ACHN (cell line): Measurements from ENCODE around the gene ILK.

ENCODE experiments used
- DNase-seq: peaks from one replicate; pipeline ENCODE4 v3.0.0-alpha.2; 2015
- in situ Hi-C: cut with HindIII; loops from 2 replicates; pipeline ENCODE4 v1.10.0; 2017; ENCODE audit warnings: low sequenced_read_pairs, low pct_ligation_motif_present, low pct_unique_long_range_greater_than_20kb

The ILK gene

GRCh38 chr11:6570691-6571427 lies 32.7 kb upstream of the ILK start:
- in situ Hi-C loops, result no loop called here
- no peak for DNase-seq

GRCh38 chr11:6571434-6572008 lies 32.1 kb upstream of the ILK start:
- in situ Hi-C loops, result no loop called here
- no peak for DNase-seq

DNA sequence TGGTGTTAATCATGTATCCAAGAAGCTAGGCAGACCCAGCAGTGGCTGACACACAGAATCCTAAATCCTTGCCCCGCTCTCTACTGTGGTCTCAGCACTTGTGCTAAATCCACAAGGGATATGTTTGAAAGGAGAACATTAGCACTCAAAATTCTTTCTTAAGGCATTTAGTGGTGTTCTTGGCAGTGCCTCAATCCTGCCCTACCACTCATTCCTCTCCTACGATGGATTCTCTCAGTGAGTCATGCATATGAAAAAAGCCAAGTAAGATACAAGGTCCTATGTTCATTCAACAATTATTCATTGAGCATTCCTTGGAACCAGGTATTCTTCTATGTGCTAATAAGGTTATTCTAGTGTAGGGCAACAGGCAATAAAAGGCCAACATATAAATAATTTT lies 31.4 kb upstream of the ILK start:
- no peak for DNase-seq
- in situ Hi-C loops, result no loop called here

DNA sequence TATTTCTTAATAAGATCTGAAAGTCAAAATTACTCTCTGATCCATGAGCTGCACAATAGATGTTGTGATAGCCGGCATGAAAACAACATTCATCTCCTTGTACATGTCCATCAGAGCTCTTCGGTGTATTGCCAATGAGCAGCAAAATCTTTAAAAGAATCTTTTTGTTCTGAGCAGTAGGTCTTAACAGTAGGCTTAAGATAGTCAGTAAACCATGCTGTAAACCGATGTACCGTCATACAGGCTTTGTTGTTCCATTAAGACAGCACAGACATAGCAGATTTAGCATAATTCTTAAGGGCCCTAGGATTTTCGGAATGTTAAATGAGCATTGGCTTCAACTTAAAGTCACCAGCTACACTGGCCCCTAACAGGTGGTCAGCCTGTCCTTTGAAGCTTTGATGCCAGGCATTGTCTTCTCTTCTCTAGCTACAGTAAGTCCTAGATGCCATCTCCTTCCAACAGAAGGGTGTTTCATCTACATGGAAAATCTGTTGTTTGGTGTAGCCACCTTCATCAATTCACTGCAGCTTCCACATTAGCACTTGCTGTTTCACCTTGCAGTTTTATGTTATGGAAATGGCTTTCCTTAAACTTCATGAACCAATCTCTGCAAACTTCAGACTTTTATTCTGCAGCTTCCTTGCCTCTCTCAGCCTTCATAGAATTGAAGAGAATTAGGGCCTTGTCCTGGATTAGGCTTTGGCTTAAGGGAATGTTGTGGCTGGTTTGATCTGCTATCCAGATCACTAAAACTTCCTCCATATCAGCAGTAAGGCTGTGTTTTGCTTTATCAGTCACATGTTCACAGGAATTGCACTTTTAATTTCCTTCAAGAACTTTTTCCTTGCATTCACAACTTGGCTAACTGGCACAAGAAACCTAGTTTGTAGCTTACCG lies 28.5 kb upstream of the ILK start:
- no peak for DNase-seq
- in situ Hi-C loops, result no loop called here

DNA sequence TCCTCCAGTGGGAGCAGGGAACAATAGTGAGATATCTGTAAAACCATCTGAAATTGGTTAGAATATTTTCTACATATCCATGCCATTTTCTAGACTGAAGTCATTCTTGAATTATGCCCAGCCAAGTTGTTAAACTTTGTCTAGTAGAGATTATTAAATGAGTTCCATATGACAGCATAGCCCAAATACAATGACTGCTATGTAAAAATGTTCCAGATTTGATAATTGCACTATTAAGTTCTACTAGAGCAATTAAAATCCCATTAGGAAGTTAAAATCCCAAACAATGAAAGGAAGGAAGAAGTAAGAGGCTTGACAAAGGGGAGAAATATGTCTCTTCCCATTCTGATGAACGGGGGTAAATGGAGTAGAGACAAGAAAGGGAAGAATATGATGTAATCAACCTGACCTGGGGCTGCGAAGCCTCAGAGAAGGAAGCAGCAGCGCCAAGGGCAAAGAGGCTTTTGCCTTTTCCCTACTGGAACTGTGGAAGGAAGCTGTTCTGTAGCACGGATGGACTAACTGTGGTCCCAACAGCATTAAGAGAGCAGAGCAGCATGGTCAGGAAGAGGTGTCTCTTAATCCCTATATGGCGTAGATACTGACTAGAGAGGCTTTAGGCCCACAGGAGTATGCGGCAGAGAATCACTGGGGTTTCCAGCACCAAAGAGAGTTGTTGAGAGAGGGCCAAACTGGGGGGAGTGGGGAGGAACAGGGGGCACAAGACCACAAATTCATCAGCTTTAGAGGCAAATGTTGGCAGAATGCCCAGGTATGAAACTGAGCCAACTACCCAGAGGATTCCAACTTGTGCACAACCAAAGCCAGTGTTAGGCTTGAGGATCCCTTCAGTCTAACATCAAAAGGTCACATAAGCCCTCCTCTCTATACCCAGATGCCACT lies 26.9 kb upstream of the ILK start:
- in situ Hi-C loops, result no loop called here
- DNase-seq, result peak; percentile 19

DNA sequence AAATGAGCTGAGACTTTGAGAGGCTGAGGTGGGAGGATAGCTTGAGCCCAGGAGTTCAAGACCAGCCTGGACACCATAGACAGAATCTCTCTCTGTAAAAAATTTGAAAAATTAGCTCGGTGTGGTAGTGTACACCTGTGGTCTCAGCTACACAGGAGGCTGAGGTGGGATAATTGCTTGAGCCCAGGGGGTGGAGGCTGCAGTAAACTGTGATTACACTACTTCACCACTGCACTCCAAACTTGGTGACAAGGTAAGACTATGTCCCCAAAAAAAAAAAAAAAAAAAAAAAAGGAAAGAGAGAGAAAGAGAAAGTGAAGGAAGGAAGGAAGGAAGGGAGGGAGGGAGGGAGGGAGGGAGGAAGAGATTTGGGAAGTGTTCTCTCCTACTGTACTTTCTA lies 25.4 kb upstream of the ILK start:
- DNase-seq, result no peak
- in situ Hi-C loops, result no loop called here

DNA sequence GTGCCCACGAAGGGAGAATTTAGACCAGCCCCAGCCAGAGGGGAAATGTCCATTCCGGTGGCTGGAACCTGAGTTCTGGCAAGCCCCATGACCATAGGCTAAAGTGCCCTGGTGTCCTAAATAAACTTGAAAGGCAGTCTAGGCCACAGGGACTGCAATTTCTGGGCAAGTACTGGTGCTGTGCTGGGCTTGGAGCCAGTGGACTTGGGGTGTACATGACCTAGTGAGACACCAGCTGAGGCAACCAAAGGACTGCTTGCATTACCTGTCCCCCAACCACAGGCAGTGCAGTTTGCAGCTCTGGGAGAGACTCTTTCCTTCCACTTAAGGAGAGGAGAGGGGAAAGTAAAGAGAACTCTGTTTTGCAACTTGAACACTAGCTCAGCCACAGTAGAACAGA lies 23.9 kb upstream of the ILK start:
- DNase-seq, result no peak

DNA sequence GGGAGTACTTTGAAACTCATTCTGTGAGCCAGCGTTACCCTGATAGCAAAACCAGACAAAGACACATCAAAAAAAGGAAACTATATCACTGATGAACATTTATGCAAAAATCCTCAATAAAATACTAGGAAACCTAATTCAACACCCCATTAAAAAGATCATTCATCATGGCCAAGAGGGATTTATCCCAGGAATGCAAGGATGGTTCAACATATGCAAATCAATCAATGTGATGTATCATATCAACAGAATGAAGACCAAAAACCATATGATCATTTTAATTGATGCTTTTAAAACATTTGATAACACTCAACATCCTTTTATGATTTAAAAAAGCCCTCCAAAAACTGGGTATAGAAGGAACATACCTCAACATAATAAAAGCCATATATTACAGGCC lies 20.0 kb upstream of the ILK start:
- in situ Hi-C loops, result no loop called here
- DNase-seq, result no peak

More for the DNA sequence above, 23.9 kb upstream of the ILK start:
- in situ Hi-C loops, result no loop called here

DNA sequence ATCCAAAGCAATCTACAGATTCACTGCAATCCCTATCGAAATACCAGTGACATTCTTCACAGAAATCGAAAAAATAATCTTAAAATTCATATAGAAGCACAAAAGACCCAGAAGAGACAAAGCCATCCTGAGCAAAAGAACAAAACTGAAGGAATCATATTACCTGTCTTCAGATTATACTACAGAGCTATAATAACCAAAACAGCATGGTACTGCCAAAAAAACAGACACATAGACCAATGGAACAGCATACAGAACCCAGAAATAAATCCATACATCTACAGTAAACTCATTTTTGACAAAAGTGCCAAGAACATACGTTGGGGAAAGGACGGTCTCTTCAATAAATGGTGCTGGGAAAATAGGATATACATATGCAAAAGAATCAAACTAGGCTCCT lies 19.0 kb upstream of the ILK start:
- in situ Hi-C loops, result no loop called here
- no peak for DNase-seq

DNA sequence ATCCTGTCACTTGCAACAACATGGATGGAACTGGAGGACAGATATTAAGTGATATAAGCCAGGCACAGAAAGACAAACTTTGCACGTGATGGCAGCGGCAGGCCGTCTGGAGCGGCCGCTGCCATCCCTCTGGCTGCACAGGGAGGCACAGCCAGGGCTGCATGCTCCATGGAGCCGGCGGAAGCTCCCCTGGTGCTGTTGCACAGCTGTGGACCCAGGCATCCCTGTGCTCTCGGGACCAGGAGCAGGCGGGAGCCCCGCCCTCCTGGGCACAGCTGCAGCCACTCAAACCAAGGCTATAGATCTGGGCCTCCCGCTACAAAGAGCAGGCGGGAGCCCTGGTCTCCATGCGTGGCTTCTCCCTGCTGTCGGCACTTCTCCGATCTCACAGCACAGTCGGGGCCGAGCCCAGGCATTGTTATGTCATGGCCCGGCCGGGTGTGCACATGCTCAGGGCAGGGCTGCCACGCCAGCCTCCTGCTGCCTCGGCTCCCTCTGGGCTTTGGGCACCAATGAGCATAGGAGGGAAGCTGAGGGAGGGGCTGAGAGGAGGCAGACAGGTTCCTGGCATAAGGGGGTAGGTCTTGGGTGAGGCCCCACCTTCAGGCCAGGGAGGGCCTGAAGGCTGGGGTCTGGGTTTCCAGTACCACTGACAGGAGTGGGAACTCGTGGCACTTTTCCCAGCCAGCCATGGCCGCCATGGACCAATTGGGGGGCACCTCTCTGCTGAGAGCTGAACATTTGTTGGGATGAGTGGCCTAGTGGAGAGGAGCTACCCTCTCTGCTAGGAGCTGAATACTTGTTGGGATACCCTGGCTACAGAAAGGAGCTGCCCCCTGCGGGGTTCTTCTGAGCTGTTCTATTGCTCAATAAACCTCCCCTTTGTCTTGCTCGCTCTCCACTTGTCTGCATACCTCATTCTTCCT lies 16.9 kb upstream of the ILK start:
- in situ Hi-C loops, result no loop called here

GRCh38 chr11:6587360-6587953 lies 16.1 kb upstream of the ILK start:
- in situ Hi-C loops, result no loop called here
- no peak for DNase-seq

More for the DNA sequence above, 16.9 kb upstream of the ILK start:
- no peak for DNase-seq

GRCh38 chr11:6588018-6588417 lies 15.6 kb upstream of the ILK start:
- no peak for DNase-seq
- in situ Hi-C loops, result no loop called here

- in situ Hi-C loops, result no loop called here
- DNase-seq, result no peak
Observed at GRCh38 chr11:6594142-6594768, 9.3 kb upstream of the ILK start.

- in situ Hi-C loops, result no loop called here
- DNase-seq, result no peak
Observed at GRCh38 chr11:6596239-6596877, 7.2 kb upstream of the ILK start.

GRCh38 chr11:6598555-6598954 lies 5.0 kb upstream of the ILK start:
- DNase-seq, result no peak
- in situ Hi-C loops, result no loop called here

GRCh38 chr11:6599449-6599848 lies 4.1 kb upstream of the ILK start:
- in situ Hi-C loops, result no loop called here
- no peak for DNase-seq
